Fibroblast of mammary gland (primary cell): Measurements from ENCODE around the gene MAGI2.

ENCODE experiments used
- DNase-seq: peaks from one replicate; pipeline ENCODE4 v3.0.0-alpha.2; 2010; ENCODE audit warnings: low read depth
- H3K4me3 ChIP-seq: 2 replicates; pipeline ENCODE4 v1.5.1; 2011; ENCODE audit warnings: low read depth, mild to moderate bottlenecking, low read length, moderate library complexity; ENCODE audit not compliant: control insufficient read depth
- TF ChIP-seq, protein P1 (sequence below): conservative IDR thresholded peaks from 2 replicates; pipeline ENCODE4 v1.5.1; 2011; ENCODE audit warnings: low read depth, low read length, inconsistent platforms; ENCODE audit not compliant: control insufficient read depth, insufficient read depth

The MAGI2 gene

GRCh38 chr7:79341902-79342301 lies 111.6 kb downstream of the MAGI2 start:
- no peak for DNase-seq
- TF ChIP-seq, protein P1, sequence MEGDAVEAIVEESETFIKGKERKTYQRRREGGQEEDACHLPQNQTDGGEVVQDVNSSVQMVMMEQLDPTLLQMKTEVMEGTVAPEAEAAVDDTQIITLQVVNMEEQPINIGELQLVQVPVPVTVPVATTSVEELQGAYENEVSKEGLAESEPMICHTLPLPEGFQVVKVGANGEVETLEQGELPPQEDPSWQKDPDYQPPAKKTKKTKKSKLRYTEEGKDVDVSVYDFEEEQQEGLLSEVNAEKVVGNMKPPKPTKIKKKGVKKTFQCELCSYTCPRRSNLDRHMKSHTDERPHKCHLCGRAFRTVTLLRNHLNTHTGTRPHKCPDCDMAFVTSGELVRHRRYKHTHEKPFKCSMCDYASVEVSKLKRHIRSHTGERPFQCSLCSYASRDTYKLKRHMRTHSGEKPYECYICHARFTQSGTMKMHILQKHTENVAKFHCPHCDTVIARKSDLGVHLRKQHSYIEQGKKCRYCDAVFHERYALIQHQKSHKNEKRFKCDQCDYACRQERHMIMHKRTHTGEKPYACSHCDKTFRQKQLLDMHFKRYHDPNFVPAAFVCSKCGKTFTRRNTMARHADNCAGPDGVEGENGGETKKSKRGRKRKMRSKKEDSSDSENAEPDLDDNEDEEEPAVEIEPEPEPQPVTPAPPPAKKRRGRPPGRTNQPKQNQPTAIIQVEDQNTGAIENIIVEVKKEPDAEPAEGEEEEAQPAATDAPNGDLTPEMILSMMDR, result no peak
- no peak overlapping the region for H3K4me3 ChIP-seq

DNA sequence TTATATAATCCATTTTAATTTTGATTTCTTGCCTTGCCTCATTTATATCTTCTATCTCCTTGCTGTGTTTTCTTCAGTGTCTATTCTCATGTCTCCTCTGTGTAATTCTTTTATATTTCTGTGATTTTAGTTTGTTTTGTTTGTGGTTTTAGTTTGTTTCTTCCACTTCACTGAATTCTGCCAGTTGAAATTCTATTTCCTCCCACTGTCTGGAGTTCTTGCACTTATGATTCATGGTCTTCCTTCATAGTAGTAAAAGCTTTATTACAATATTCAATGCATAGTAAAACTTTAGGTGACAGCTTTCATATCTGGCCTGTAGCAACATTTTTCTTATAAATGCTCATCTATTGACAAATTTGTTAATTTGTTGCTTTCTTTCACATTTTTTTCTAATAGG lies 113.3 kb downstream of the MAGI2 start:
- DNase-seq, result no peak
- TF ChIP-seq, protein P1, result no peak
- H3K4me3 ChIP-seq, result no peak overlapping the region

DNA sequence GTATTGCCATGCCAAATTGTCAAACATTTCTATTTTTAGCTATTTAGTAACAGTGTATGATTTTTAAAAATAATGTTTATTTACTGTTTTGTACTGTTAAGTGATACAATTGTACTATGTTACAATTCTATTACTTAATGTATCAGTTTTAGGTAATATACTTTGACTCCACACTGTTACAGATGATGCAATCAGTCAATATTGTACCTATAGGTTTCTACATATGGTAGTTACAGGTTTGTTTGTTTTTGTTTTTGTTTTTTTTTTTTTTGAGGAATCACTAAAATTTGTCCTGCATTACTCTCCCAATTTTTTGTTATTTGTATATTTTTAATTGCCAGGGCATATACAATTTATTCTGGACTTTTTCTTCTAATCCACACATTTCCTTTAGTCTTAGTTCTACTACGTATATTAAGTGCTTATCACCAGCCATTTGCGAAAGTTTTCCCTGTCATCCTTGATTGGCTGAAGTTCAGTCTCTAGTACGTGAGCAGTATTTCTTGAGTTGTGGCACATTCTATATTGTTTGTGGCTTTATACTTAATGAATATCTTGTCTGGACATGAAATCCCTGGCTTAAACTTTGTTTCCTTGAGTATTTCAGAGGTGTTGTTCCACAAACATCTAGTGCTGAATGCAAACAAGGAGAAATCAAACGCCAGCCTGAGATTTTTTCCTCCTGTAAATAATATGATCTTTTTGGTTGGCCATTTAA lies 114.1 kb downstream of the MAGI2 start:
- H3K4me3 ChIP-seq, result no peak overlapping the region
- no peak for DNase-seq
- TF ChIP-seq, protein P1, result no peak

GRCh38 chr7:79337717-79338116 lies 115.8 kb downstream of the MAGI2 start:
- H3K4me3 ChIP-seq, result no peak overlapping the region
- no peak for DNase-seq
- TF ChIP-seq, protein P1, result no peak

DNA sequence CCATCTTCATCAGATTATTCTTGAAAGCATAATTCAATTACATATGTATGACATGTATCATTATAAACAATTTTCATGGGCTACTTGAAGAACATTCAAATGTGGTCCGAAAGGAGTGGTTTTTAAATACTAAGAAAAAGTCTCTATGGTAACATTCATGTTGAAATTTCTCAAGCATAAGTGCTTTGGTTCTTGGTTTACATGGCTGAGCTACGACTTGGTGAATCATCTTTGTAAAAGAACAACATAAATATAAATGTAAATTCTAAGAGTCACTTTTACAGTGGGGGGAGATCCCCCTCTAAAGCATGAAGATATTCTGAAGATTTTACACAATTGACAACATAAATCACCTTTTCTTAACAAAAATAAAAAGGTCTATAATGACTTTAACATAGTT lies 118.6 kb downstream of the MAGI2 start:
- TF ChIP-seq, protein P1, result no peak
- no peak overlapping the region for H3K4me3 ChIP-seq
- DNase-seq, result peak; percentile 16

GRCh38 chr7:79334334-79334733 lies 119.1 kb downstream of the MAGI2 start:
- DNase-seq, result no peak
- TF ChIP-seq, protein P1, result no peak
- no peak overlapping the region for H3K4me3 ChIP-seq
